AG04450 (cell line): Measurements from ENCODE around the gene RPL32. TPM values are rescaled to one million over a fixed set of nuclear protein-coding genes. Genes with fewer than 3 reads are reported as not detected.
A peak's percentile ranks its signal among the peaks of the same experiment; 100 is the strongest.
"Not testable (repeated sequence)": the region's sequence is repeated elsewhere in the genome, so short reads cannot be mapped to it uniquely, and the experiment has no call there.

ENCODE experiments used
- CTCF ChIA-PET: fragments of 300-600, 350-600 bp; formaldehyde crosslinking; extraction: SDS; loops from one replicate; lab custom pipeline; 2022; ENCODE audit warnings: antibody characterized with exemption, inconsistent platforms; lab: Charles Lee
- POLR2A ChIA-PET: fragments of 350-600 bp; formaldehyde crosslinking; extraction: SDS; loops from one replicate; lab custom pipeline; 2021; ENCODE audit warnings: antibody characterized with exemption, inconsistent platforms; lab: Yijun Ruan, JAX
- DNase-seq: peaks from one replicate; pipeline ENCODE4 v3.0.0-alpha.2; 2011; ENCODE audit warnings: low read depth, low spot score
- H3K27ac ChIP-seq: one replicate; pipeline ENCODE4 v1.5.1; 2012; ENCODE audit warnings: low read depth, low read length, control low read depth
- H3K27me3 ChIP-seq: one replicate; pipeline ENCODE4 v1.6.0; 2012; ENCODE audit warnings: low read length; ENCODE audit not compliant: control insufficient read depth, insufficient read depth
- H3K4me3 ChIP-seq: 2 replicates; pipeline ENCODE4 v1.5.1; 2011; ENCODE audit warnings: mild to moderate bottlenecking, low read depth, low read length, control low read depth
- H3K9me3 ChIP-seq: 2 replicates; pipeline ENCODE4 v1.5.1; 2012; ENCODE audit warnings: low read length; ENCODE audit not compliant: control insufficient read depth, insufficient read depth
- polyA plus RNA-seq: library from polyadenylated mRNA; depleted of rRNA; stranded (reverse); fragments of >200 nt; gene quantifications from 2 replicates; pipeline ENCODE4 v1.2.3, GENCODE V29; 2011
- TF ChIP-seq, protein P1 (sequence below): IDR thresholded peaks from 2 replicates; pipeline ENCODE4 v1.5.1; 2011; ENCODE audit warnings: low read depth, low read length, control low read depth, inconsistent platforms

Gene RPL32
- polyA plus RNA-seq, 1 experiment, result 3,211 TPM

DNA sequence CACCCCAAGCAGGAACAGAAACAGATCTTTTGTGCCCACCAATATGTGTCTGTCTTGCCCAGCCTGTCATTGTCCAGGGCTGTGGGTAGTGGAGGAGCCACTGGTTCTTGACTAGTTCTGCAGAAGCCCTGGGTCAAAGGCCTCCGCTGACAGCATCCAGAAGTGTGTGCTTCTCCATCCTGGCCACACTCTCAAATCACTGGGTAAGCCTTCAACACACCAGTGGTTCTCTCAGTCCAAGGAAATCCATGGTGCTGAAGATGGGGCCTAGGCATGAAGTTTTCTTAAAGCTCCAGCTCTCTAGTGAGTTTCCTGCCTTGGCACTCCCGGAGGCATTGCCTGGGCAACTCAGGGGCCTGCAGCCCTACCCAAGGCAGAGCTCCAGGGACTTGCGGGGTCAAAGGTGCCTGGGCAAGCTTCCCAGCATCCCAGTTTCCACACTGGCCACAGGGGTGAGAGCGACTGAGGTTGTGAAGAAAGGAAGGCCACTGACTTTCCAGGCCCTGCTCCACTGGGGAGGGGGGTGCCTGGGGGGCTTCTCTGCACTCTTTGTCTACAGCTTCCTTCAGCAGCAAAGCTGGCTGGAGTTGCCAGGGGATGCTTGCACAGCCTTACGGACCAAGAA lies 37.9 kb upstream of the RPL32 start:
- Histone ChIP-seq H3K9me3 (peaks cover 9% of the 10 kb centered on the region; the same call in 1 of the 2 replicates), H3K27me3 (peaks cover 14% of the 10 kb centered on the region), H3K4me3 (no peak overlapping the region), H3K27ac (no peak overlapping the region)
- CTCF ChIA-PET, result interaction anchor here (2.2 to 5.2 kb wide), 2 partner anchors 11 kb away, joined by 5 to 33 read pairs; no protein-coding TSS in a partner anchor
- TF ChIP-seq, protein P1, sequence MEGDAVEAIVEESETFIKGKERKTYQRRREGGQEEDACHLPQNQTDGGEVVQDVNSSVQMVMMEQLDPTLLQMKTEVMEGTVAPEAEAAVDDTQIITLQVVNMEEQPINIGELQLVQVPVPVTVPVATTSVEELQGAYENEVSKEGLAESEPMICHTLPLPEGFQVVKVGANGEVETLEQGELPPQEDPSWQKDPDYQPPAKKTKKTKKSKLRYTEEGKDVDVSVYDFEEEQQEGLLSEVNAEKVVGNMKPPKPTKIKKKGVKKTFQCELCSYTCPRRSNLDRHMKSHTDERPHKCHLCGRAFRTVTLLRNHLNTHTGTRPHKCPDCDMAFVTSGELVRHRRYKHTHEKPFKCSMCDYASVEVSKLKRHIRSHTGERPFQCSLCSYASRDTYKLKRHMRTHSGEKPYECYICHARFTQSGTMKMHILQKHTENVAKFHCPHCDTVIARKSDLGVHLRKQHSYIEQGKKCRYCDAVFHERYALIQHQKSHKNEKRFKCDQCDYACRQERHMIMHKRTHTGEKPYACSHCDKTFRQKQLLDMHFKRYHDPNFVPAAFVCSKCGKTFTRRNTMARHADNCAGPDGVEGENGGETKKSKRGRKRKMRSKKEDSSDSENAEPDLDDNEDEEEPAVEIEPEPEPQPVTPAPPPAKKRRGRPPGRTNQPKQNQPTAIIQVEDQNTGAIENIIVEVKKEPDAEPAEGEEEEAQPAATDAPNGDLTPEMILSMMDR, result no peak
- POLR2A ChIA-PET, result no interaction called here
- no peak for DNase-seq

DNA sequence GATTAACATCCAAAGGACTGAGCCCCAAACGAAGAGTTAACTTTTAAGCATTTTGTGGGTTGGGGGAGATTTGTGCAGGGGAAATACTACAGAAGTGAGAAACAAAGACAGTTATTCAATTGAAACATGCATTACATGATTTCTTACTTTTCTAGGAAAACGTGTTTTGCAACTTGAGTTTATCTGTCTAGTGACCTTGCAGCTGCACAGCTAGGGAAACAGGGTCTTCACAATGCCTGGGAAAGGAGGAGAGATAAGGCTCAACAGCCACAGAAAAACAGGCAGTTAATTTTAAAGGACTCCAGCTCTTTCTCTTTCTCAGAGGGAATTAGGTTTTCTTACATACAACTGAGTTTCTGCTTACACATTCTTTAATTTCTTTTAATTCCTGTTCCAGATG lies 37.4 kb upstream of the RPL32 start:
- H3K4me3 ChIP-seq, DNase-seq, H3K27ac ChIP-seq, H3K9me3 ChIP-seq, POLR2A ChIA-PET: not testable (repeated sequence)
- H3K27me3 ChIP-seq, result peaks cover 16% of the 10 kb centered on the region
- CTCF ChIA-PET, result interaction anchor here (1.0 to 5.2 kb wide), 3 partner anchors 11 to 37 kb away, joined by 3 to 33 read pairs (median 5); partner anchors contain the start of gene RPL32

DNA sequence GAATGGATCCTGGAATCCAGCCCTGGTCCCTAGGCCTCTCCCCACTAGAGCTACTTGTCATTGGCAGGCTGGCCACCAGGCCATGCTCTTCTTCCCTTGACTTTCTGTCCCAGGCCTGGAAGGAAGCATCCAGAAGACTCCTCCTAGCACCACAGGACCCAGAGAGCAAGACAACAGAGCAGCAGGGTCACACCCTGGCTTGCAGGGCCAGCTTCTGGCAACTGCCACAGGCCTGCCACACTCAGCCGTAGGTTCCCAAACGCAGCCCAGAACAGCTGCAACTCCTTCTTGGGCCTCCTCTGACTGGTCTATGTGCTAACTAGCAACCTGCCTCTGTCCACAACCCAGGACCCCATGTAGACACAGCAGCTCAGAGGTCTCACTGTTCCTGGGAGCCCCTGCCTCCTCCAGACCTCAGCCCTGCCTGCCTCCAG lies 36.8 kb upstream of the RPL32 start:
- Histone ChIP-seq H3K4me3 (no peak overlapping the region), H3K9me3 (peaks cover 9% of the 10 kb centered on the region; the same call in 1 of the 2 replicates), H3K27me3 (peaks cover 16% of the 10 kb centered on the region), H3K27ac (no peak overlapping the region)
- DNase-seq, result no peak
- TF ChIP-seq, protein P1, result no peak
- CTCF ChIA-PET, result interaction anchor here (1.0 to 5.2 kb wide), 2 partner anchors 12 to 37 kb away, joined by 3 to 33 read pairs; partner anchors contain the start of gene RPL32
- POLR2A ChIA-PET, result no interaction called here

DNA sequence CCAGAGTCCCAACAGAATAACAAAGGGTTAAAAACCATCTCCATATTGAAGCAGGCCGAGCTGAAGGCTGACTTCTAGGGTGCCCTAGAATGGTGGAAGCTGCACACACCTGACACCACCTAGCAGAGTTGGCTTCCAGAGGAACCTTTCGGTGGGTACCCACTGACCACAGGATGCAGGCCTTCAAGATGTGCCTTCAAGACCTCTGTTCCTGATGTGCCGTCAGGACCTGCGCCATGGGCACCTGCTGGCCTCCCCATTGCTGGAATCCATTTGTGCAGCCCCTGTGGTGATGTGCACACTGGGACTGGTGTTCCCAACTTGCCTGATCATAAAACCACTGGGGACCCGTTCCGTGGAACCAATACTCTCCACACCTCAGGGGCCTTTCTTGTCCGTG lies 35.7 kb upstream of the RPL32 start:
- CTCF ChIA-PET, result interaction anchor here (5.2 kb wide), 1 partner anchor 14 kb away, joined by 33 read pairs; no protein-coding TSS in a partner anchor

DNA sequence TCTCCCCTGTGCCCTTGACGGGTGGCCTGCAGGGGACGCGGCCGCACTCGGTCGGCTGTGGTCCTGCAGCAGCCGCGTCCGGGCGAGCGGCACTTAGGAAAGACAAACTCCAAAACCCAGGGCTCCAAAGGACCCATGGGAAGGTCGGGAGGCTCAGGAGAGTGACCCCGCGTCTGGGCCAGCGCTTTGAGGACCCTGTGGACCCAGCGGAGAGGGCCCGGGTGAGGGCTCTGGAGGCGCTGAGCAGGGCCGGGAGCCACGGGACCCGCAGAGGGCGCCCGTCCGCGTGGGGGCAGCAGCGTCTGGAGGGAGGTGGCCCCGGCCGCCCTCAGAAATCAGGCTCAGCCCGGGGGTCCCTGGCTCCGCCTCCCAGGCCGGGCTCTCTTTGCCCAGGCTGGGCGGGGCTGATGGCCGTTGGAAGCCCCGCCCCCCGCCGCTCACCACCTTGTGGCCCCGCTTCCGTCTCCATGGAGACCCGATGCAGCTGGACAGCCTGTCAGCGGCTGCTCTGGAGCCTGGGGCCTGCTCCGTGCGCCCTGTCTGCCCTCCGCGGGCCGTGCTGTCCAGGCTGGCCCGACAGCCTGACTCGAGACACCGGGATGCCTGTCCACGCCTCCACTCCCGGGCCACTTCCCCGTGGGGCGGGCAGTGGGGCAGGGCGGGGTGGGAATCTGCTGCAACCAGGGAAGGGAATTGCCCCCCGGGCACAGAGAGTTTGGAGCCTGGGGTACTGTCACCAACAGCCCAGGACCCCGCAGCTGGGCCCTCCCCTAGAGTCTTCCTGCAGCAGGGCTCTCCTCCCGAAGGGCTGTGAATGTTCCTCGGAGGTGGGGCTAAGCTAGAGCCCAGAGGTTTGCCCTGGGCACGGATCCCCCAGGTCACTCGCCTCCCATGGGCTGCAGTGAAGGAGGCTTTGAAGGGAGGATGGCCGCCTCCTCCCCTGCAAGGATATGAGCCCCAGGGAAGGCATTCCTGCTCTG lies 34.8 kb upstream of the RPL32 start:
- no peak for DNase-seq

More for the DNA sequence above, 35.7 kb upstream of the RPL32 start:
- Histone ChIP-seq H3K4me3 (no peak overlapping the region), H3K27me3 (peaks cover 16% of the 10 kb centered on the region), H3K27ac (no peak overlapping the region), H3K9me3 (no peaks in the 10 kb centered on the region)
- no peak for DNase-seq
- TF ChIP-seq, protein P1, result no peak
- POLR2A ChIA-PET, result no interaction called here

More for the DNA sequence above, 34.8 kb upstream of the RPL32 start:
- Histone ChIP-seq H3K9me3 (no peaks in the 10 kb centered on the region), H3K4me3 (peak overlapping the region; percentile 39), H3K27ac (no peak overlapping the region), H3K27me3 (peaks cover 16% of the 10 kb centered on the region)
- POLR2A ChIA-PET, result no interaction called here
- TF ChIP-seq, protein P1, result 0 out of 2 replicates have a peak, but pooled peaks have one; percentile 10
- CTCF ChIA-PET, result interaction anchor here (5.2 kb wide), 1 partner anchor 14 kb away, joined by 33 read pairs; no protein-coding TSS in a partner anchor
